ENCODE results near the gene APEH. TPM values are rescaled to one million over a fixed set of nuclear protein-coding genes. Genes with fewer than 3 reads are reported as not detected.

APEH gene
- total and polyA plus RNA-seq, 2 of the 13 experiments (the other 11 are each of a cell fraction or from before 2014, with no cell fraction given) = 116 to 130 TPM

GRCh38 chr3:49657208-49657915 is 16.8 kb upstream of the APEH start:
- Histone ChIP-seq H3K4me3 (replicated peaks in 1 of 3; ENCODE audit: insufficient read depth in 1 of 3, low read depth in 2 of 3, low read length in 3 of 3) (no peak overlapping the region), H3K4me2 (ENCODE audit: low read depth, low read length) (no peak overlapping the region), H3K9ac (ENCODE audit: insufficient read depth, low read depth, low read length) (no peak overlapping the region), H4K20me1 (ENCODE audit: insufficient read depth, low read length) (no peaks in the 10 kb centered on the region), H3K79me2 (ENCODE audit: insufficient read depth, low read length) (no peaks in the 10 kb centered on the region), H3K9me3 (ENCODE audit: low read length) (no peaks in the 10 kb centered on the region), H3K27me3 (ENCODE audit: control insufficient read depth in 1 of 2, insufficient read depth in 2 of 2, low read length in 2 of 2) (no peaks in the 10 kb centered on the region), H3K4me1 (ENCODE audit: insufficient read depth, low read length) (peaks cover 11% of the 10 kb centered on the region), H2AFZ (ENCODE audit: low read length) (no peak overlapping the region), H3K36me3 (replicated peaks in 1 of 2; ENCODE audit: control insufficient read depth in 1 of 2, insufficient read depth in 2 of 2, low read length in 2 of 2) (no peaks in the 10 kb centered on the region), H3K27ac (ENCODE audit: extremely low read length, insufficient read depth, low read length) (no peak overlapping the region)
- BruUV-seq (replicated peaks) = no TSS peak
- intact Hi-C loops (cut with micrococcal nuclease; ENCODE audit: unreplicated experiment) = no loop called here
- WGBS (ENCODE audit: low lambda C conversion rate) = 97% methylated on average over 24 of the region's 36 CpGs
- ChIA-PET CTCF (ENCODE audit: low intra/inter-chr PET ratio, low total read pairs) (no interaction called here), POLR2A (no interaction called here)
- in situ Hi-C loops (cut with HindIII; ENCODE audit: extremely low pct_ligation_motif_present, low pct_unique_long_range_greater_than_20kb) = no loop called here
- FAIRE-seq (no peak), DNase-seq (ENCODE audit: low spot score) (no peak), ATAC-seq (no peak)
- TF ChIP-seq ARNTL (CRISPR knock-in tag; IDR thresholded peaks at IDR 0.05) = no peak
- TF ChIP-seq ZNF619 (CRISPR knock-in tag; IDR thresholded peaks at IDR 0.05) = no peak
- no peak for TF ChIP-seq ZNF432 (CRISPR knock-in tag; IDR thresholded peaks at IDR 0.05; ENCODE audit: borderline replicate concordance)
- no peak for TF ChIP-seq TBX2 (CRISPR knock-in tag; IDR thresholded peaks at IDR 0.05; ENCODE audit: borderline replicate concordance)
- TF ChIP-seq NONO (IDR thresholded peaks at IDR 0.05) = no peak
- TF ChIP-seq NONO (CRISPR knock-in tag; conservative IDR thresholded peaks at IDR 0.05) = no peak
- no peak for TF ChIP-seq MAFF (IDR thresholded peaks at IDR 0.05; ENCODE audit: low read depth, low read length)
- no peak for TF ChIP-seq CHCHD3 (CRISPR knock-in tag; IDR thresholded peaks at IDR 0.05)
- no peak for TF ChIP-seq RBM39 (IDR thresholded peaks at IDR 0.05; ENCODE audit: low read depth, low read length, poor library complexity, severe bottlenecking)
- TF ChIP-seq TCF12 (IDR thresholded peaks at IDR 0.05) = no peak
- TF ChIP-seq TCF12 (CRISPR knock-in tag; IDR thresholded peaks at IDR 0.05) = no peak
